Hematopoietic multipotent progenitor cell treated with erythropoietin and hydrocortisone succinate and interleukin-3 and kit ligand, for 17 days (in vitro differentiated cells): ENCODE data around the gene FKTN.

Source experiments
- DNase-seq: peaks from one replicate; pipeline ENCODE4 v3.0.0-alpha.2; 2015; ENCODE audit warnings: low spot score

FKTN gene

DNA sequence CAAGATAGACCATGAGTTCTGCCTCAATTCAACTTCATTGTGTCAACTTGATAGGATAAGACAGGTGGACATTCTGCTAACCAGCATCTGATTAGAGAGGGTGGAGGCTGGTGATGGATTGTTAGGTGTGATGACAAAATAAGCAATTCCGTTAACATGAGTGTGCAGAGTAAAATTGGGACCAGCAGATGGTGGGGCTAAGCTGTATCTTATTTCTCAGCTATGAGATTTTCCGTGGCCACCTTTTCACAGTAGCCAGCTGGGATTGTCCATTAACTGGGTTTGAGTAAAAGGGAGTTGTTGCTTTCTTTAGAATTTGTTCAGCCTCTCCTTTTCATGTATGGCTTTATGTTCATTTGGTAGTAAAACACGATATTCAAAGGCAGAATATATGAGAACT lies 75.5 kb downstream of the FKTN start:
- DNase-seq, result no peak

DNA sequence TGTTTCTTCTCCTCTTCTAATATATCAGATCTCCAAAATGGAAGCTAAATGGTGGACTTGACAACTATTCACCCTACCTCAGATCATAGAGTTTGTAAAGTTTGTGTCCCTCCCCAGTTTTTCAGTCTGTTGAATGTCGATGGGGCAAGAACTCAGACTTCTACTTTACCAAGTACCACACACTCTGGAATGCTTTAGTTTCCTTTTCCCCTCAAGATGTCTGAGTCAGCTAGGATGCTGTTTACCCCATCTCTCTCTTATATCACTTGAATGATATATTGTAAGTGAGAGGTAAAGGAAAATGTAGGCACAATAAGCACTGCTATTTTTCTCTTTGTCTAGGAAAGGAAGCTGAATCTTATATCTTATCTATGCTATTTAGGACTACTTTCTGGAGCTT lies 78.4 kb downstream of the FKTN start:
- no peak for DNase-seq

DNA sequence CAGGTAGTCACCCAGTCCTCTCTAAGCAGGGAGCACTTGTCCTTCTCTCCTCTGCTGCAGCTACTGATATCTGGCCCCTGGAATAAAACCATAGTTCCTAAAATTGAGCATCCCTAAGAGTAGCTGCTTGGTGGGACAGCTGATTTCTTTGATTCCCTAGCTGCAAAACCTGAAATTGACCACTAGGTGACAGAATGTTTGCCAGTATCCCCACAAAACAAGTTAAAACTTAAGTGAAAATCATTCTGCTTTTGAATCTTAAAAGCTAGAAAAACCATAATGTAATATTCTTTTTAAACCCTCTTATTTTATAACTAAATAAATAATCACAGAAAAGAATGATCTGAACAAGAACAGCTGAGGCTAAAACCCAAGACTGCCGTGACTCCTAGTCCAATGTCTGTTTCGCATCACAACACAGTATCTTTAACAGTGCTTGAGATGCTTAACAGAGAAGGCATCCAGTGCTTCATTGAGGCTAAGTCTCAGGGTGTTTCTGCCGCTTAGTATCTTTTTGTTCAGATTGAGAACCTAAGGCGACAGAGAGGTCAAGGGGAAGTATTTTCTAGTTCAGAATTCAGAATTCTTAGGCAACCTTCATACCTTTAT lies 80.0 kb downstream of the FKTN start:
- no peak for DNase-seq

DNA sequence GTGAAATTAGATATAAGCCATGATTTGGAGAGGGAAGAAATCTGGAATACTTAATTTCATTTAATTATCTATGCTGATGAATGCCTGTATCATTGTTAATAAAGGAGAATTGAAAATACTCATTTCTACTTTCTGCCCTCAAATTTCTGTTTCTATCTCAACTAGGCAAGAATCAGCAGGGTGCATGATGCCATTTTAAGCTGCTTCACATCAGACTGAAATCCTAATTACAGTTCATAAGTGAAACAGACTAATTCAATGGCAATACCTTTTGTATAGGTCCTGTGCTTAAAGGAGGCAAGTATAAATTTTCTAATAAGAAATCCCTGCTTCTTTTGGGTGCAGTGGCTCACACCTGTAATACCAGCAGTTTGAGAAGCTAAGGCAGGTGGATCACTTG lies 82.0 kb downstream of the FKTN start:
- DNase-seq, result no peak

DNA sequence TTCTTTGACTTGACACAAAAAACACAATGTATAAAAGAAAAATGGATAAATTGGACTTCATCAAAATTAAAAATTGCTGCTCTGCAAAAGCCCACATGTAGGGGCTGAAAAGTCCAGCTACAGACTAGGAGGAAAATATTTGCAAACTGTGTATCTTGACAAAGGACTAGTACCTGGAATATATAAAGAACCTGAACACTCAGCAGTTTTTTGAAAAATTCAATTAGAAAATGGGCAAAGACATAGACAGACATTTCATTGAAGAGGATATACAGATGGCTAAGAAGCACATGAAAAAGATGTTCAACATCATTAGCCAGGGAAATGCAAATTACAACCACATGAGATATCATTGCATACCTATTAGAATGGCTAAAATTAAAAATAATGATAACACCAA lies 85.9 kb downstream of the FKTN start:
- no peak for DNase-seq

DNA sequence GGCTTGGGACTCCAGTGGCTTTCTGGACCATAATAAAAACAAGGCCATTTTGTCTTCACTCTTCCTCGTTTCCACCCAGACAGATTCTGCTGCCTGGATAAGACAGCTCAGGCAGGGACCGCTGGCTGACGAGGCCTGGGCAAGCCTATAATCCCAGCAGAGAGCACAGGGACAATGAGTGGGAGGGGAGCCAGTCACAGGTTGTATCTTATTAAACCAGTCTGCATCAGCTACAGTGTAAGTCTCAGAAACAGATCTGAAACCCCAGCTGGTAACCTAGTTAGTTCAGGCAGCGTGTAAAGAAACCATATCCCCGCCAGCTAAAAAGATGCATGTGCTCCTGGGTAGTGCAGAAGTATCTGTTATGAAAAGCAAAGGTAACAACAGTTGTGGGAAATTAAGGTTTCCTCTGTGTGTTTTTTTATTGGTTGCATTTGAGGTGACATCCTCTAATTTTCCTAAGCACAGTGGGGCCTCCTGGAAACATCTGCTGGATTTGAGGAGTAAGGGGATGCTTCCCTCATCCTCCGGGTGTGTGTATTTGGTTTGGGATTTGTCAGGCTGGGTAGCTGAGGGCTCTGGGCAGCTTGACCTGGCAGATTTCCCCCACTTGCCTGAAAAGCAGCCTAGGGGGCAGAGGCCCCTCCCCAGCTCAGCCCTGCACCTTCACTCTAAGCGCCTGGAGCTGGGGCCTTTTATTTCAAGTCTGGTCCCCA lies 89.1 kb downstream of the FKTN start:
- DNase-seq, result no peak

DNA sequence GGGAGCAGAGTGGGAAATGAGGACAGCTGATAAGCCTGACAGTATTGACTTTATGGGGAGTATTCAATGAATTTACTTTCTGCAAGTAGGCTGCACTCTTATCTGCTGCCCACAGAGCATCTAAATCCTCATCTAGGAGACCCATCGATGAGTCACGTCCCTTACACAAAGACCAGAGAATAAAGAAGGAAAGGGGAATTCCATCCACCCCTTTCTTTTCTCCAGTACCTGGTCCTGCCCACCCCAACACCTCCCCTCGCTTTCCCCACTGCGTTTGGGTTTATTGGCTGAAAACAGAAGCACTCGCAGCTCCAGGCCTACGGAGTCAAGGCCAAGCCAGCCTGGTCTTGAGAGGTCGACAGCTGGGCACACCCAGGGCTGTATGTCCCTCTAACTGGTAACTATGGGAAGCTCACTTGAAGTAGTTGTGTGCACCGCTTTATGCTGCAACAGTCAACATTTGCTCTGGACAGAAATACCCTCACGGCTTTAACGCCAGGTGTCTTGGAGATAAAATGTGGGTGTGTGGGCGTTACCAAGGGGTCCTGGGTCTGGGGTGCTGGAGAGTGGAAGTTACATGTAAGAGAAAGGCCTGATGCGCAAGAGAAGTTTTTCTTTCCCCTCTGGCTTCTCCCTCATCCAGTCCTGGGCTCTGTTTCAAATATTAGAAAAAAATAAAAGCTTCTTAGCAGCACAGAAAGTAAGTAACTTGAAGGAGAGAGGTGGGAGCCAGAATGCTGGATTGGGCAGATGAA lies 89.8 kb downstream of the FKTN start:
- DNase-seq, result no peak

DNA sequence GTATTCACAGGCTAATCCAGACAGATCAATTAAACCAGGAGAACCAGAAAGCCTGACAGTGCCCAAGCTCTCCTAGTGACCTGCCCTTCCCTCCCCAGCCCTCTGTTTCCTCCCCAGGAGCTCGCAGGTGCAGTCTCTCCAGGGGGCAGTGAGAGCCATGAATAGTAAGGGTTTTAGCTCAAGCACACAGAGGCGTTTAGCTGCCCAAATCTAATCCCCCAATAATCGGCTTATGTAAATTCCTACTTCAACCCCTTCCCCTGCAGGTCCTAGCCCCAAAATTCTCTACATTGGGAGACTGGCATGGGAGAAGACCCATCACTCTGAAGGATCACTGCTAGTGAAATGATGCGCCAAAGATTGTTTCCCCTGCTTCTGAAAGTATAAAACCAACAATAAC lies 93.9 kb downstream of the FKTN start:
- DNase-seq, result no peak

DNA sequence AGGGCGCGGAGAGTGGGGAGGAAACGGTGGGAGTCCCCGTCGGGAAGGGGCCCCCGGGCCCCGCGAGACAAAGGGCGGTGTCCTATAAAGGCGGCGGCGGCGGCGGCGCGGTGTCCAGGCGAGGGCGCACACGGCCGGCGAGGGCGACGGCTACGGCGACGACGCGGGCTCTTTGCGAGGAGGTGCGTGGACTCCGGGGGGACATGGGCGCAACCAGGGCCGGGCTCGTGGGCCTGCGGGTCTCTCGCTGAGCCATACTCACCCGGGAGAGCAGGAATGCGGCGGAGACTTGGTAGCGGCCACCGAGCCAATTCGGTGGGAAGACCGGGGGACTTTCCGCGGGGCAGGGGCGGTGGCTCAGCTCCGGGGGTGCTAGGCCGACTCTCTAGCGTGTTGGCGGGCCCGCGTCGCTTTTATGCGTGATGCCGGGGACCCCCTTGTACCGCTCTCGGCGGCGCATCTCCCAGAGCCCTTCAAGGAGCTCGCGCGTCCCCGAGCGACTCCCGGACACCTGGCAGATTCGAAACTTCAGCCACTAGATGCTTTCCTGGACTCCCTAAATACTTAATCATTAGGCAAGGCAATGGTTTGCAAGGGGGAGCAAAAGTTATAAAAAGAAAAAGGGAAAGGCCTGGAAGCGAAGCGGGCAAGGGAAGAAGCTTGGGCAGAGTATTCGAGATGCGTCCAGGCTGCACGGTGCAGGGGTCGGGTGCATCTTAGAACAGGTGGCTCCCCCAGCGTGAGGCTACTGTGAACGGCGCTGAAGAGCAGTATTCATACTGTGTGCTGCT lies 98.4 kb downstream of the FKTN start:
- DNase-seq, result no peak

DNA sequence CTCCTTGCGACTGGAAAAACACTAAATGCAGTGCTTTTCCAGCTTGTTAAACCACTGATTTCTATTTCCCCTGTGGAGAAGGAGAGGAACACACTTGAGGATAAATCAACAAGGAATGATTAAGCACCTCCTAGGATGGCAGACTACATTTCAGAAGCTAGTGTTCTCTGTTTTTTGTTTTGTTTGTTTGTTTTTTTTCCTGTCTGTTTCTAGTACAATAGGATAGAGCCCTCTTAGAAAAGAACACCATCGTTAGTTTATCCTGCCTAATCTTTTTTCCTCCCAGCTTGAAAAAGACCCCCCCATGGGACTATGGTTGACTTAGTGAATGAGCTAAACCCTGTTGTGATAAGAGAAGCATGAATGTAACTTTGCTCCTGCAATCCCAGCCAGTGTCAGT lies 100.4 kb downstream of the FKTN start:
- DNase-seq, result no peak

DNA sequence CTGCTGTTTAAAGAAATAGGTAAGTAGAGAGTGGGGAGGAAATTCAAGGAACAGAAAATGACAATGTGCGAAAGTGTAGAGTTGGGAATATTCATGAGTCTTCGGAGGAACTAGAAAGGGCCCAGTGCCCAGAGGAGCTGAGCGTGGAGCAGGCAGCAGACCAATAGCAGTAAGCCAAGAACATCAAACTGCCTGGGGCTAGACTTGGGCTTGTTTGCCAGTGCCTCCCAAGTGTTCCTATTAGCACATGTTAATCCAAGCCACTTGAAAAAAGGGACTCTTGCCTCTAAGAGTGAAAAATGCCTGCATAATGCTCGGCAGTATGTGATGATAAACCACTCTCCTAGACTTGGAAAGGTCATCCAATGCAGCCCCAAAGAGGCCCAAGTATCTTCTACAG lies 103.1 kb downstream of the FKTN start:
- no peak for DNase-seq

DNA sequence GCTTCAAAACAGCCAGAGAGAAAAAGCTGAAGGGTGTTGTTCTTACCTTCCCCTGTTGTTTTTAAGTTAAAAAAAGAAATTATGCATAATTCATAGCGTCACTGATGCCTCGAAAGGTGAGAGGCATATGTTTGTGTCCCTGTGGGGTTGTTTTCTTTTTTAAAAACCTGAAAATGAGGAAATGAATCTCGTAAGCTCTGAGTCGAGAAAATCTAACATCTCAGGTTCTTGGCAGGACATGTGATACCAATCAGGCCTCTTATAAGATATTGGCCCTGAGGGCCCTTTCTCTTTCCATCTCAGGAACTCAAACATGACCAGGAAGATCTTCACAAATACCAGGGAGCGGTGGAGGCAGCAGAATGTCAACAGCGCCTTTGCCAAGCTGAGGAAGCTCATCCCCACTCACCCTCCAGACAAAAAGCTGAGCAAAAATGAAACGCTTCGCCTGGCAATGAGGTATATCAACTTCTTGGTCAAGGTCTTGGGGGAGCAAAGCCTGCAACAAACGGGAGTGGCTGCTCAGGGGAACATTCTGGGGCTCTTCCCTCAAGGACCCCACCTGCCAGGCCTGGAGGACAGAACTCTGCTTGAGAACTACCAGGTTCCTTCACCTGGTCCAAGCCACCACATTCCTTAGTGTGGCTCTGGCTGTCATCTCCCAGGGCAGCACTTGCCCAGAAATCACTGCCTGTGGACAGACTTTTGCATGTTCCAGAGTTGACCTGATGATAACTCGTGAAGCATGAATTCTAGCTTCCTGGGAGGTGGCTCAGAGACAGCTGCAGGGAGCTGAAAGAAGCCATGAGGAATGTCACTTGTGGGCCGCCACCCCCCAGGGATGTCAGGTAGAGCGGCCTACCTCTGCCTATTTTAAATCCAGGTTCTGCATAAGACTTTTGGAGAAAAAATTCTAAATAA lies 104.5 kb downstream of the FKTN start, which contains the start of gene TAL2:
TSS of gene TAL2 (plus strand) at position 274 of the 921 bp plus-strand sequence. CDS start at position 314, 40 bp downstream.
- DNase-seq, result no peak

DNA sequence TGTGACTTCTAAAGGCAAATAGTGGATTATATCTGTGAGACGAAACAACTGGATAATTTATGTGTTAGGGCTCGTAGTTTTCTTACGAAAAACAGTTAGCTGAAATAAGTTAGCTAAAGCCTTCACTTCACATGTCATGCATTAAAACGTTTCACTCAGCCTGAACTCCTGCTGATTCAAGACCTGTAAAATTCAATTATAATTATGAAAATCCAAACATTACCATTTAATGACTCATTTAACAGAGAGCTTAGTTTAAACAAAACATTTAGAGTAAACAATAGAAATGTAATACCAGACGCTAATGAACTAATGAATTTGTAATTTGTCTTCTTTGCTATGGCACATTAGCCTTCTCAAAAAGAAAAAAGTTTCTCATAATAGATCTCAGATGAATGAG lies 106.0 kb downstream of the FKTN start:
- DNase-seq, result no peak

DNA sequence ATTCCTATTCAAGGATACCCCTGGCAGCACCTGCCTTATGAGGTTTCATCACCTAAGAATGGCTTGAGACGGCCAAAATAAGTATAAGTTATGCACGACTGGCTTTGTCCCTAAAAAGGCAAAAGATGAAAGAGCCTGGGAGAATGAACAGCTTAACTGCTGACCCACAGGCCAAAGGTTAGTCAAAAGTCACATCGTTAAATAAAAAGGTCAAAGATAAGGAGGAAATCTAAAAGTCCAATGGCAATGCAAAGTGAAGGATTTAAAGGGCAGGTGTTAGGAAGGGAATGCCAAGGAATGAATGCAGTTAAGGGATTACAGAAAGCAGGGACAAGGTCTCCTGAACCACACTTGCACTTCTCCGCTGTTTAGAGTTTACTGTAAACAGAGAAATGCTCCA lies 109.9 kb downstream of the FKTN start:
- no peak for DNase-seq

DNA sequence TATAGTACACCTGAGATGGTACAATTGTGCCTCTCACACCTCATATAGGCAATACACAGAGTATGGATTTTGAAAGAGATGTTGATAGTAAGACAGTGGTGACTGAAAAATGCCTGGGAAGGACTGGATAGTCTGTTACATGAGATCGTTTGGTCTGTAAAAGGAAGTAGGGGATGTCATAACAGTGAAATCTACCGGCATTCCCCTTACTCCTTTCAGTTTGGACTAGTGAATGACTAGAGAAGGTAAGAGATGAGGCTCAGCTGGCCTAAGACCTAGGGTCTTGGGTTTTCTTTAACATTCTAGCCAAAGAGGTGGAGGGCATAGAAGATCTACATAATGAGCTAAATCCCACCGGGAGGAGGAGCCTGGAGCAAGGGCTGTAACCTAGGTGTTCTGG lies 112.4 kb downstream of the FKTN start:
- DNase-seq, result no peak

DNA sequence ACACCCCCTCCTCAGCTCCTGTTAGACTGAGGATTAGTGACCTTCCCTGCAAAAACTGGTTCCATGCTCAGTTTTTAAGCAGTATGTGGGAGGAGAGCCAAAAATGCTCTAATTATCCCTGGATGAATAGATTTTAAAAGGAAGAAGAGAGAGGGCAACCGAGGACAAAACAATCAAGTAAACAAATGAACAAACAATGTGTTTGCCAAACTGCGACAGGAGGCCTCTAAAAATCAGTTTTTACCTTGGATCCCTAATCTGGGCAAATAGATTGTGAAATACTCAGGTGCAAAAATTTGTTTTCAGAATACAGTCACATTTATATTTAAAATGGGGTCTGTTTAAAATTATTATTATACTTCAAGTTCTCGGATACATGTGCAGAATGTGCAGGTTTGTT lies 112.8 kb downstream of the FKTN start:
- no peak for DNase-seq

DNA sequence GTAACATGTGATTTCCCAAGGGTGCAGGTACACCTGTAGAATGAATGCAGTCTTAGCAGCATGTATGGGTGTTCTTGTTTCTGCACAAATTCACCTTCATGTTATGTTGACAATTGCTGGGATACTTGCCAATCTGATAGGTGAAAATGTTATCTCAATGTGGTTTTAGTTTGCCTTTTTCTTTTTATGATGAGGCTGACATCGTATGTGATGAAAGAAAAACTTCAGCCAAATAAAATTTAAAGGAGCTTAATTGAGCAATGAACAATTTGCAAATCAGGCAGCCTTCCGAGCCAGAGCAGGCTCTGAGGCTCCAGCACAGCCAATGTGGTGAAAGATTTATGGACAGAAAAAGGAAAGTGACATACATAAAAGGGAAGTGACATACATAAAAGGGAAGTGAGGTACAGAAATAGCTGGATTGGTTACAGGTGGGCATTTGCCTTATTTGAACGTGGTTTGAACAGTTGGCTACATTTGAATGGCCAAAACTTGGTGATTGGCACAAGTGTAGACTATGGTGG lies 114.8 kb downstream of the FKTN start:
- DNase-seq, result no peak

DNA sequence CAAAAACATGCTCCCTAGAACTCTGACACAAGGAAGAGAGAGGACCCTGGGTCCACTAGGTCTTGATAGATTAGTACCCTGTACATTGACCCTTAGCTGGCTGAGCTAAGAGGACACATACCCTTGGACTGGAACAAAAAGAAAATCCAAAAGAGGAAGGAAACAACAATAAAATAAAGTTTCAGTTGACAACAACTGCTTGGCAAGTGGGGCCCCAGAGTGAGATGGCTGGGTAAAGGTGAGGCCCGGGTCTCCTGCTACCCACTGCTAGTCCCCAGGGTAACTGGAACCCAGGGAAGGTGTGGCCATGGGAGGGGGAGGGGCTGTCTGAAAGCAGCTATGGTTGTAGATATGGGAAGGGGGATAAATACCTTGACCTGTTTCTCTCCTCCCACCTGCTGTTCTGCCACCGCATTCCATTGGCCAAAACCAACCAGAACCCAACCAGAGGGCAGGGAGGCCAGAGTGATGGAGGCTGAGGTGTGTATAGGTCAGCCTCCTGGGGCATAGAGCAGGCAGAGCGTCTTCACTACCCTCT lies 116.0 kb downstream of the FKTN start:
- DNase-seq, result no peak

DNA sequence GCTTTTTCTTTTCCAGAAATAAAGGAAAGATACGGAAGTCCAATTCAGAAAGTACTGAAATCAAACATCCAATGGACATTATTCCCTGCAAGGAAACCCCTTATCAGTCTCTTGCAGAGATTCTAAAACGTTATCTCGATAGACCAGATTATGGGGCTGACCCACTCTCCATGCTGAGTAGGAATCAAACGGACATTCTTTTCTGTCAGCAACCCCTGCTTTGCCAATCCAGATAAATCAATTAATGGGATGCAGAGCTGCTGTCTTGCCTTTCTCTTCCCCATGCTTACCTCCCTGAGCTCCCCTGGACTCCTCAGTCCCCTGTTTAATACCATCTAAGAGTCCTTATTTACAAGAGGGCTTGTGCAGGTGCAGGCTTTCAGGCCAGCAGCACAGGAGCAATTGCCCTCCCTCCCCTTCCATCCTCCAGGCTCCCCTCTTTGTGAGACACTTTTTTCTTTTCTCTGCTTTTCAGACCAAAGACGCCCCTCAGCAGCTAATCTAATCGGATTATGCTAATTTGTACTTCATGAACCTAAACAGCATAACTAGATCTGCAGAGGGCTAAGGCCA lies 118.5 kb downstream of the FKTN start:
- no peak for DNase-seq

DNA sequence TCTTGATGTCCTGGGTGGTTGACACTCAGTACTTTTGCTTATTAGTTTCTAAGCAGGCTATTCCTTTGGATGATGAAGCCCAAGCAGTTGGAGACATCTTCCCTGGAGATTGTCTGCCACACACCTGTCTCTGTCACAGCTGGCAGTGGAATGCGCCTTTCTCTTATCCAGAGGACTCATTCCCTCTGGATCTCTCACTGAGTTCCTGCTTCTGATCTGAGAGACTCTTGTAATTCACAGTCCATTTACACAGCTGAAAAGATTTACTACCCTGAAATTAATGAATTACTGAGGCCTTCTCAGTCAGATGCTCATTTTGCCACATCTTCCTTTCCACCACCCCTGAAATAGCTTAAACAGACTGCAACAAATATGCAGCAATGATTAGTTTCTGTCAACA lies 120.2 kb downstream of the FKTN start:
- DNase-seq, result no peak

DNA sequence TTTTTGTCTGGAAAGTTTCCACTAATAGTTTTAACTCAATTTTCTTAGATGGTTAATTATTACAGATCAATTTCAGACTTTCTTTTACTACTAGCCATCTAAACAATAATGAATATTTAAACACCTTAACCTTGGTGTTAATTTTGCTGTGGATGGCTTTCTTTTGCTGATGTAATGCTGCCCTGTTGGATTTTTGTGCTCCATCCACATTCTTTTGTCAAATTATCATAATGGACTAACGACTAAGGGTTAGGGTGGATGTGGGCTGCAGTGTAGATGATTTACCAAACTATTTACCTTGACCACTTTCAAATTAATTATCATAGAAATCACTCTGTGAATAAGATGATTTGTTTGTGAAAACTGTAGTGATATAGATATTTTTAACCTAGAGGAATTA lies 120.8 kb downstream of the FKTN start:
- no peak for DNase-seq
